ENCODE measurements around the gene RAMACL. TPM values are rescaled to one million over a fixed set of nuclear protein-coding genes. Genes with fewer than 3 reads are reported as not detected.
"Not testable (repeated sequence)": the region's sequence is repeated elsewhere in the genome, so short reads cannot be mapped to it uniquely, and the experiment has no call there.

RAMACL gene
- total RNA-seq, 1 experiment from 2014 or later: 8.0 TPM

DNA sequence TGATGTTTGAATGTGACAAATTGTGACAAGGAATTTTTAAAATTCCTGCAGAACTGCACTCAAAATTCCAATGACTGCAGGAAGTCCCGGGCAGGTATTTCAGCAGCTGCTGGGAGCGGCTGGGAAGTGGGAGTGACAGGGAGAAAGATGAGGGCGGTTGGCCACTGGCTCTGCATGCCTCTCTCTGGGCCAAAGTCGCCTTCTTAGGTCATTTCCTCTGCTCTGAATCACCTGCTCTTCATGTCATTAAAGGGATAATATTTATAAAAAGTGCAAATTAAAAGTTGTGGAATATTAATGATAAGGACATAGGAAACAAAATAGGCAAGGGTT, 43.9 kb downstream of the RAMACL start:
- DNase-seq (ENCODE audit: low spot score): no peak
- in situ Hi-C loops (cut with HindIII; ENCODE audit: low sequenced_read_pairs): no loop called here

DNA sequence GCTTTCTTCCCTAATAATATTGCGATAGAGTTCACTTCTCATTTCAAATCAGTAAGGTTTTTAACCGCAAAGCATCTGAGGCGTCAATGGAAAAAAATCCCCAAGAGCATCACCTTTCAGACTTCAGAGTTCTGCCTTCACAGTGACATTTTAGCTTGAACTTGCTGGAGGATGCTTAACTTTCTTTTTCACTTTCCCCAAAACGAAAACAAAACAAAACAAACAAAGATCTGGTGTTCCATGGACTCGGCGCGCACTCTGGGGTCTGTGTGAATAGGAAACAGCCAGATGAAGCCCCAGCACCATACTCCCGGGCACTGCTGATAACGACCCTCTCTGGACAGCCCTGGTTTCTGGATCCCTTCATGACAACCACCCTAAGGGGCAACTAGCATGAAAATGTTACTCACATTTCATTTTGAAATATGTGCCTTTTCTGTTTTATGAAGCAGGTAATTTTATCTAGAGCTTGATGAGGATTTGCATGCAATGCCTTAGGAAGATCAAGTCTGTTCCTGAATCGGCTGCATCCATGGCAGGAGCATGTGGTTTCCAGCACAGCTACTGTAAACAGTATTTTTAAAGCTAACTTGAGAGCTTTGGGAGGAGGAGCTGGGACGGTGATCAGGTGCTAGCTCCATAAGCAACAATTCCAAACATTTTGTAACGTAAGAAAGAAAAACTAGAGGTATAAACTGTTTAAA, 44.5 kb downstream of the RAMACL start:
- in situ Hi-C loops (cut with HindIII; ENCODE audit: low sequenced_read_pairs): no loop called here
- no peak for DNase-seq (ENCODE audit: low spot score)

DNA sequence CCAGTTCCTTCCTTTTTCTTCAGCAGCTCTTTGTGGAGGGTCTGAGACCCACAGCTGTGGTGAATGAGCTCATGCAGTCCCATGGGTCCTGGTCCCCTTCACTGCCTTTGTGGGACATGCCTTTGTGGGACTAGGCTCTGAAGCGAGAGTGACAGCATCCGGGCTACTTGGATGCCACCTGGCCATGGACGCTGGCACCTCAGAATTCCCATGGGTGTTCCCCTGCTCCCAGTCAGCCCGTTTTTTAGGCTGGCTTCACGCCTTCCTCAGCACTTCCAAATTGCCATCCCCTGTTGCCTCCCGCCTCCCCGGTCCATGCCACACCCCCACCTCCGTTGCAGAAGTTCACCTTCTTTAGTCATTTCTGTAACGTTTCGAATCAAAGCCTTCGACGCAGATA, 45.1 kb downstream of the RAMACL start:
- DNase-seq (ENCODE audit: low spot score): no peak
- in situ Hi-C loops (cut with HindIII; ENCODE audit: low sequenced_read_pairs): no loop called here

DNA sequence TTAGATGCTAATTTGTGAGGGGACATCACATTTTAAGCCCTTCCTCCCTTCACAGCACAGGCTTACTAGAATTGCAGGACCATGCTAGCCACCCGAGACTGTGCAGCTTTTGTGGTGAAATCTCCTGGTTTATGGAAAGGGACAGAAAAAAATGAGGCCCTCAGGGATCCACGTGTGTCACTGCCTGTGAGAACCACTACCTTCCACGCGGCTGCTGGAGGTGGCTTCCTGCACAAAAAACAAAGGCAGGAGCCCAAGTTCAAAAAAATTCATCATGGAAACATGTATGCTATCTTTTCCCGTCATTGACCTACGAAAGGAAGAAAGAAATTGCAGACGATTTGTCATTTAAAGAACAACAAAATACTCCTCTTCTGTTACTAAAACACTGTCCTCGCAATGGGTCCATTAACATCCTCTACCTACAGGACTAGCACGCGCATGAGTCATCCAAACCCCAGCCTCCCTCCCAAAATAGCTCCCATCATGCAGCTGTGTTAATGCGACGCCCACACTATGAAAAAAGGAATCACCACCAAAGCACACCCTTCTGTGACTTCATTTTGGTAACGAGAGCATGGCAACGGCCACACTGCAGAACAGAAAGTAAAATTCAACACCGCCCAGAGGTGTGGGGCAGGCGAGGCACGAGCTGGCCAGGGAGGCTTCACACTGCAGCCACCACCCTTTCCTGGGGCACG, 45.7 kb downstream of the RAMACL start:
- in situ Hi-C loops (cut with HindIII; ENCODE audit: low sequenced_read_pairs): no loop called here
- DNase-seq (ENCODE audit: low spot score): no peak

GRCh38 chr6:166539543-166539942, 46.9 kb downstream of the RAMACL start:
- DNase-seq (ENCODE audit: low spot score): no peak
- in situ Hi-C loops (cut with HindIII; ENCODE audit: low sequenced_read_pairs): no loop called here

DNA sequence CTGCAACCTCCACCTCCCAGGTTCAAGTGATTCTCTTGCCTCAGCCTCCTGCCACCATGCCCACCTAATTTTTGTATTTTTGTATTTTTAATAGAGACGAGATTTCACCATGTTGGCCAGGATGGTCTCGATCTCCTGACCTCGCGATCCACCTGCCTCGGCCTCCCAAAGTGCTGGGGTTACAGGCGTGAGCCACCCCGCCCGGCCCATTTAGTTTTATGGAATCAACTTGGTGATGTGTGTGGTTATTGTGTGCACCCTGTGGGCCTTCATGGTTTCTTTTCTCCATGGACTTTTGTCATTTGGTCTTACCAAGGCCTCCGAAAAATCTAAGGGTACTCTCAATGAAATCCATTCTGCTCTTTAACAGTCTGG, 47.5 kb downstream of the RAMACL start:
- DNase-seq (ENCODE audit: low spot score); in situ Hi-C loops (cut with HindIII; ENCODE audit: low sequenced_read_pairs): not testable (repeated sequence)

- in situ Hi-C loops (cut with HindIII; ENCODE audit: low sequenced_read_pairs): no loop called here
- no peak for DNase-seq (ENCODE audit: low spot score)
Observed at GRCh38 chr6:166538297-166539010, 48.0 kb downstream of the RAMACL start.

DNA sequence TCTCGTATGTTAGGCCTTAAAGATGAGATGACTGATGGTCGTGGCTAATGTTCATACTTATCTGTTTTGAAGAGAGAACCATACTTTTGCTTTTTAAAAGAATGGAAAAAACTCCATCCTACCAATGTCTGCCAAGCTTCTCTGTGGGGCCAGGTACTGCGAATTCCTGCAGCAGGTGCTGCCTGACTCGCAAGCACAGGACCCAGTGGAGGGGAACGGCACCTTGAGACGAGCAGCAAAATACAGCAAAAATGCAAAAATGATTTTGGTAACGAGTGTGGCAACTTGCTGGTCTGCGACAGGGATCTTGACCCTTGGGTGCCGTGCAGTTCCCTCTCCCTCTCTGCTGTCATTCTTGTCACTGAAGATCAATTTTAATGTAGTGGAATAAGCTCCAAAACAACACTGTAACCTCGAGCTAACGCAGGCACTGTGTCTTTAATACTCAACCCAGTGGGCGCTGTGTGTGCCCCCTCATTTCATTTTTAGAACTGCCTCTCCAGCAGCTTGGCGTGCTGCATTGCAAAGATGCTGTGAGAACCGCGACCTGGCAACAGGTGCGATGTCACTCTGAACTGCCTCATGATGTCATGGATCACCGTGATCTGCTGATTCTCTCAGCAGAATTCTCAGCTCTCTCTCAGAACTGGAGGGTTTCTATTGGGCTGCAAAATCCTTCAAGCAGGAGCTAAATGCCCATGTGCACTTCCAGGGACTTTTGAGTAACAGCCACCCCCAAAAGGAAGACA, 51.6 kb downstream of the RAMACL start:
- in situ Hi-C loops (cut with HindIII; ENCODE audit: low sequenced_read_pairs): no loop called here
- no peak for DNase-seq (ENCODE audit: low spot score)

DNA sequence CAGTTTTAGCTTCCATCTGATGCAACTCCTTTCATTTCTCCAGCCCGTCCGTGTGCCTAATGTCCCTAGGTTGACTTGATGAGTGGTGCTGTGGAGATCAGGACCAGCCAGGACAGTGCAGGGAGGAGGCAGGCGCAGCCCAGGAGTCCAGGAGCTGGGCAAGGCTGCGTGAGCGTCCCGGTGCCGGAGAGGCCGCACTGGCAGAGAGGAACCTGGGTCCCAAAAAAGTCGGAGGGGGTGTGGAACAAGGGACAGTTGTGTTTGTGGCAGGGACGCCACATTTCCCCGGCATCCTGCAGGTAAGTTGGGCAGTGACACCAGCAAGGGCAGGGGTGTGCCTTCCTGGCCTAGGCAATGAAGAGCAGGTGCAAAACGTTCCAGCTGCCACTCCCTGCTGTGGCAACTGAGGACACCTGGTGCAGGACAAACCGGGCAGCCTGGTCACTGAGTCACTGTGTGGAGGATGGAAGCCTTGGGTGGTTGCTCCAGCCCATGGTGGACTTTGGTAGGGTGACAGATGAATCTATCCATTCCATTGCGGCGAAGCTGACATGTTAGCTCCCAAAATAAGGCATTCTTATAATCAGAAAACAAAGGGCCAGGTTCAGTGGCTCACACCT, 53.2 kb downstream of the RAMACL start:
- in situ Hi-C loops (cut with HindIII; ENCODE audit: low sequenced_read_pairs): no loop called here
- no peak for DNase-seq (ENCODE audit: low spot score)

Other genes with a start within 250 kb of the RAMACL start
- 28.1 and 32.6 TPM in 2 replicates for gene SFT2D1, start 244.1 kb downstream of the RAMACL start, total RNA-seq (2014; rRNA removed; shearing (Covaris generic))
- gene MPC1, start 203.7 kb downstream of the RAMACL start, total RNA-seq (2014; rRNA removed; shearing (Covaris generic)): 28.7 and 37.0 TPM in 2 replicates
- 3.8 and 14.7 TPM in 2 replicates for gene RPS6KA2, start 40.6 kb upstream of the RAMACL start, total RNA-seq (2014; rRNA removed; shearing (Covaris generic))

Measured in G401 (cell line).